Measurements from ENCODE around the gene OR6P1.

- TF ChIP-seq POLR2A (IDR thresholded peaks at IDR 0.05) (no peak), CTCF (IDR thresholded peaks at IDR 0.05) (no peak), POLR2AphosphoS5 (IDR thresholded peaks at IDR 0.05) (no peak), EP300 (IDR thresholded peaks at IDR 0.05) (no peak)
Observed at GRCh38 chr1:158579733-158580132, 9.4 kb upstream of the OR6P1 start, which contains the start of gene OR10X1.
